Tibial artery (tissue), 4 donors: ENCODE data around the gene TRANK1.

Experiments
- DNase-seq, 2 donors: peaks; one replicate each; pipeline ENCODE4 v3.0.0-alpha.2; 2019
- H3K27ac ChIP-seq, 2 donors: fragments of 200-600 bp; sonication (generic) in 1 of 2; 1 replicate in 1 of 2; 2 replicates in 1 of 2; pipeline ENCODE4 v1.5.1; 2018 to 2019; ENCODE audit warnings: mild to moderate bottlenecking in 1 of 2
- H3K27me3 ChIP-seq, 2 donors: fragments of 200-600 bp; sonication (generic) in 1 of 2; one replicate each; pipeline versions ENCODE4 v1.5.1 to v1.6.0; 2016 to 2019
- H3K36me3 ChIP-seq, 3 donors: fragments of 200-600 bp; sonication (generic) in 2 of 3; one replicate each; pipeline ENCODE4 v1.5.1; 2016 to 2019; ENCODE audit warnings: mild to moderate bottlenecking in 2 of 3
- H3K4me1 ChIP-seq, 4 donors: fragments of 200-600 bp; sonication (generic) in 2 of 4; 1 replicate in 3 of 4; 2 replicates in 1 of 4; pipeline ENCODE4 v1.5.1; 2016 to 2019
- H3K4me3 ChIP-seq, 2 donors: fragments of 200-600 bp; sonication (generic) in 1 of 2; 1 replicate in 1 of 2; 2 replicates in 1 of 2; pipeline ENCODE4 v1.5.1; 2018 to 2019; ENCODE audit warnings: mild to moderate bottlenecking in 2 of 2
- H3K9me3 ChIP-seq, 3 donors: fragments of 200-600 bp; sonication (generic) in 1 of 3; one replicate each; pipeline ENCODE4 v1.5.1; 2016 to 2019
- CTCF ChIP-seq, 2 experiments: fragments of 200-600 bp in 1 of 2; fragments of 450-650 bp in 1 of 2; IDR thresholded peaks; one replicate each; pipeline ENCODE4 v1.5.1; 2017 to 2019; ENCODE audit warnings: antibody characterized with exemption in 2 of 2, mild to moderate bottlenecking in 1 of 2, moderate library complexity in 1 of 2
- intact Hi-C: fragments of 100-400 bp; cut with DNase I; formaldehyde crosslinking; loops from one replicate; pipeline ENCODE4 v1.15.0; 2023; ENCODE audit warnings: low total_unique reads

Gene TRANK1

GRCh38 chr3:36784138-36784635, 160.7 kb downstream of the TRANK1 start:
- Histone ChIP-seq H3K27ac (no peak overlapping the region), H3K27me3 (no peaks in the 10 kb centered on the region), H3K4me1 (no peaks in the 10 kb centered on the region), H3K4me3 (no peak overlapping the region), H3K9me3 (no peaks in the 10 kb centered on the region), H3K36me3 (no peaks in the 10 kb centered on the region)
- no peak for DNase-seq
- intact Hi-C loops = no loop called here
- no peak for TF ChIP-seq CTCF (IDR thresholded peaks at IDR 0.05)

GRCh38 chr3:36777424-36778218, 167.2 kb downstream of the TRANK1 start:
- no peaks in the 10 kb centered on the region for H3K36me3 ChIP-seq
- no peaks in the 10 kb centered on the region for H3K27me3 ChIP-seq
- intact Hi-C loops = no loop called here
- no peaks in the 10 kb centered on the region for H3K4me1 ChIP-seq
- TF ChIP-seq CTCF (IDR thresholded peaks at IDR 0.05) = no peak
- no peaks in the 10 kb centered on the region for H3K9me3 ChIP-seq
- DNase-seq = no peak
- no peak overlapping the region for H3K27ac ChIP-seq
- no peak overlapping the region for H3K4me3 ChIP-seq
